Natural killer cell (primary cell): ENCODE measurements around the gene DEPDC1B. TPM values are rescaled to one million over a fixed set of nuclear protein-coding genes. Genes with fewer than 3 reads are reported as not detected.

Source experiments
- ATAC-seq, 3 donors: fragments of 150-1000 bp in 2 of 3; fragments of 200-7000 bp in 1 of 3; cut with Tn5 transposase; 1 replicate in 1 of 3; 2 replicates in 2 of 3; pipeline ENCODE4 v1.10.0; 2021; ENCODE audit warnings: mild to moderate bottlenecking in 2 of 3, moderate library complexity in 2 of 3
- DNase-seq, 2 donors: peaks; one replicate each; pipeline versions ENCODE4 v3.0.0 to v3.0.0-alpha.2; 2013 to 2021; ENCODE audit warnings: mixed read lengths in 1 of 2
- H3K27ac ChIP-seq: one replicate; pipeline ENCODE4 v1.5.1; 2013; ENCODE audit warnings: mild to moderate bottlenecking, low read length
- H3K27me3 ChIP-seq: one replicate; pipeline ENCODE4 v1.6.1; 2013; ENCODE audit warnings: low read length; ENCODE audit not compliant: control insufficient read depth, insufficient read depth
- H3K36me3 ChIP-seq: one replicate; pipeline ENCODE4 v1.6.1; 2013; ENCODE audit warnings: low read length; ENCODE audit not compliant: control insufficient read depth, insufficient read depth
- H3K4me1 ChIP-seq: one replicate; pipeline ENCODE4 v1.6.1; 2013; ENCODE audit warnings: low read length; ENCODE audit not compliant: control insufficient read depth, insufficient read depth
- H3K4me3 ChIP-seq: one replicate; pipeline ENCODE4 v1.5.1; 2013; ENCODE audit warnings: low read length
- H3K9me3 ChIP-seq: one replicate; pipeline ENCODE4 v1.6.1; 2013; ENCODE audit warnings: low read length; ENCODE audit not compliant: control insufficient read depth, insufficient read depth
- H3K27ac Mint-ChIP-seq, 2 donors: one replicate each; pipeline ENCODE4 v1.8.0; 2022; ENCODE audit warnings: mild to moderate bottlenecking in 2 of 2, mixed read lengths in 2 of 2, moderate library complexity in 1 of 2
- H3K27me3 Mint-ChIP-seq, 2 donors: one replicate each; pipeline ENCODE4 v1.8.0; 2022; ENCODE audit warnings: low read depth in 2 of 2, mixed read lengths in 2 of 2
- H3K36me3 Mint-ChIP-seq: one replicate; pipeline ENCODE4 v1.8.0; 2022; ENCODE audit warnings: mixed read lengths
- H3K4me1 Mint-ChIP-seq, 2 donors: one replicate each; pipeline ENCODE4 v1.8.0; 2022; ENCODE audit warnings: mixed read lengths in 2 of 2
- H3K4me3 Mint-ChIP-seq: one replicate; pipeline ENCODE4 v1.8.0; 2022; ENCODE audit warnings: mild to moderate bottlenecking, moderate library complexity, mixed read lengths
- H3K9me3 Mint-ChIP-seq, 2 donors: one replicate each; pipeline ENCODE4 v1.8.0; 2022; ENCODE audit warnings: mixed read lengths in 2 of 2
- CTCF ChIP-seq: fragments of 200-600 bp; IDR thresholded peaks from one replicate; pipeline ENCODE4 v1.8.0; 2022; ENCODE audit warnings: antibody characterized with exemption
- WGBS: methylation state at CpG from one replicate; pipeline ENCODE4 v1.1.7; 2013; ENCODE audit warnings: missing lambda C conversion rate; ENCODE audit not compliant: insufficient coverage; 5-methylcytosine and 5-hydroxymethylcytosine counted together
- intact Hi-C: fragments of 100-400 bp; cut with micrococcal nuclease; formaldehyde crosslinking; loops from one replicate; pipeline ENCODE4 v1.14.2; 2022
- total RNA-seq, 4 donors: library from RNA; stranded (reverse); fragments of 120-200 nt in 1 of 4; gene quantifications; one replicate each; pipeline versions ENCODE4 v1.2.3 to v1.2.4, GENCODE V29; 2013 to 2022

The DEPDC1B gene
- total RNA-seq, 3 donors from 2014 or later (not counting 1 experiment from before 2014, with no cell fraction given) = 1.2 to 1.3 (median 1.2) TPM

GRCh38 chr5:60700416-60700757 is 421 bp upstream of the DEPDC1B start:
- Mint-ChIP-seq H3K27ac (peak overlapping the region; percentile 73 to 87), H3K4me3 (peak overlapping the region; percentile 94), H3K27me3 (peaks cover 6 to 7% of the 10 kb centered on the region in 2 donors), H3K9me3 (no peaks in the 10 kb centered on the region), H3K36me3 (no peaks in the 10 kb centered on the region), H3K4me1 (peaks cover 19 to 21% of the 10 kb centered on the region in 2 donors)
- Histone ChIP-seq H3K4me3 (peak overlapping the region; percentile 85), H3K4me1 (peaks cover 17% of the 10 kb centered on the region), H3K9me3 (no peaks in the 10 kb centered on the region), H3K36me3 (no peaks in the 10 kb centered on the region), H3K27ac (peak overlapping the region; percentile 74), H3K27me3 (no peaks in the 10 kb centered on the region)
- intact Hi-C loops = no loop called here
- no peak for DNase-seq
- 2% methylated on average over 16 of the region's 16 CpGs for WGBS
- peak; percentile 11 to 28 (median 17) for ATAC-seq
- TF ChIP-seq CTCF = no peak

GRCh38 chr5:60699288-60699608 is 718 bp downstream of the DEPDC1B start:
- DNase-seq (no peak), ATAC-seq (peak in 1 of 3 donors; percentile 6)
- Mint-ChIP-seq H3K4me1 (peaks cover 19 to 21% of the 10 kb centered on the region in 2 donors), H3K27ac (peak overlapping the region; percentile 73 to 87), H3K27me3 (peaks cover 6 to 7% of the 10 kb centered on the region in 2 donors), H3K9me3 (no peaks in the 10 kb centered on the region), H3K36me3 (no peaks in the 10 kb centered on the region), H3K4me3 (peak overlapping the region; percentile 94)
- no peak for TF ChIP-seq CTCF
- Histone ChIP-seq H3K9me3 (no peaks in the 10 kb centered on the region), H3K4me3 (peak overlapping the region; percentile 85), H3K4me1 (peaks cover 17% of the 10 kb centered on the region), H3K36me3 (no peaks in the 10 kb centered on the region), H3K27me3 (no peaks in the 10 kb centered on the region), H3K27ac (peak overlapping the region; percentile 74)
- intact Hi-C loops = no loop called here
- 0% methylated on average over 9 of the region's 9 CpGs for WGBS

- TF ChIP-seq CTCF = no peak
- Mint-ChIP-seq H3K27ac (no peak overlapping the region), H3K36me3 (no peaks in the 10 kb centered on the region), H3K4me3 (peak overlapping the region; percentile 53), H3K4me1 (peaks cover 19 to 21% of the 10 kb centered on the region in 2 donors), H3K27me3 (peaks cover under 1 to 7% of the 10 kb centered on the region in 2 donors), H3K9me3 (no peaks in the 10 kb centered on the region)
- Histone ChIP-seq H3K27ac (no peak overlapping the region), H3K4me1 (peaks cover 17% of the 10 kb centered on the region), H3K27me3 (no peaks in the 10 kb centered on the region), H3K4me3 (no peak overlapping the region), H3K9me3 (no peaks in the 10 kb centered on the region), H3K36me3 (no peaks in the 10 kb centered on the region)
- intact Hi-C loops = no loop called here
- no peak for ATAC-seq
- 93% methylated on average over 7 of the region's 7 CpGs for WGBS
- no peak for DNase-seq
Observed at GRCh38 chr5:60698336-60698735, 1.6 kb downstream of the DEPDC1B start.

- no peak for ATAC-seq
- H3K27ac Mint-ChIP-seq = no peak overlapping the region
- intact Hi-C loops = no loop called here
Observed at GRCh38 chr5:60690326-60690725, 9.6 kb downstream of the DEPDC1B start.

More at GRCh38 chr5:60690326-60690725, 9.6 kb downstream of the DEPDC1B start:
- no peak overlapping the region for H3K4me3 Mint-ChIP-seq
- no peaks in the 10 kb centered on the region for H3K27me3 Mint-ChIP-seq
- Histone ChIP-seq H3K27ac (no peak overlapping the region), H3K4me3 (no peak overlapping the region), H3K4me1 (no peaks in the 10 kb centered on the region), H3K27me3 (no peaks in the 10 kb centered on the region), H3K36me3 (no peaks in the 10 kb centered on the region), H3K9me3 (no peaks in the 10 kb centered on the region)
- no peak for TF ChIP-seq CTCF
- H3K9me3 Mint-ChIP-seq = no peaks in the 10 kb centered on the region
- no peaks in the 10 kb centered on the region for H3K4me1 Mint-ChIP-seq
- WGBS = 82% methylated on average over 3 of the region's 4 CpGs
- H3K36me3 Mint-ChIP-seq = no peaks in the 10 kb centered on the region
- DNase-seq = no peak
